ENCODE data around the gene PAIP1. TPM values are rescaled to one million over a fixed set of nuclear protein-coding genes. Genes with fewer than 3 reads are reported as not detected.

Gene PAIP1
- total and polyA plus RNA-seq, 10 donors = 24.9 to 65.2 (median 43.8) TPM

- no peaks in the 10 kb centered on the region for H3K4me1 ChIP-seq
- no peaks in the 10 kb centered on the region for H3K9me3 ChIP-seq
- H3K27me3 ChIP-seq (replicated peaks in 1 of 7) = no peaks in the 10 kb centered on the region
- H3K36me3 ChIP-seq = peaks cover 0 to 5% (median 0%) of the 10 kb centered on the region in 6 donors
- DNase-seq = no peak
- TF ChIP-seq POLR2A (IDR thresholded peaks at IDR 0.05) (no peak), CTCF (IDR thresholded peaks at IDR 0.05 in 8 of 11, conservative IDR thresholded peaks at IDR 0.05 in 3 of 11) (no peak), POLR2AphosphoS5 (IDR thresholded peaks at IDR 0.05) (no peak)
- H3K4me3 ChIP-seq = no peak overlapping the region
- intact Hi-C loops (cut with DNase I; ENCODE audit: low total_unique reads) = no loop called here
- no peak overlapping the region for H3K27ac ChIP-seq
These were observed 35.5 kb upstream of the PAIP1 start for GRCh38 chr5:43592363-43592762.

- no peak overlapping the region for H3K27ac ChIP-seq
- peaks cover 0 to 5% (median 0%) of the 10 kb centered on the region in 6 donors for H3K36me3 ChIP-seq
- intact Hi-C loops (cut with DNase I; ENCODE audit: low total_unique reads) = no loop called here
- H3K9me3 ChIP-seq = no peaks in the 10 kb centered on the region
- no peaks in the 10 kb centered on the region for H3K4me1 ChIP-seq
- DNase-seq = no peak
- TF ChIP-seq POLR2A (IDR thresholded peaks at IDR 0.05) (no peak), CTCF (IDR thresholded peaks at IDR 0.05 in 8 of 11, conservative IDR thresholded peaks at IDR 0.05 in 3 of 11) (no peak), POLR2AphosphoS5 (IDR thresholded peaks at IDR 0.05) (no peak)
- H3K27me3 ChIP-seq (replicated peaks in 1 of 7) = no peaks in the 10 kb centered on the region
- no peak overlapping the region for H3K4me3 ChIP-seq
These were observed 33.8 kb upstream of the PAIP1 start for GRCh38 chr5:43590700-43591099.

DNA sequence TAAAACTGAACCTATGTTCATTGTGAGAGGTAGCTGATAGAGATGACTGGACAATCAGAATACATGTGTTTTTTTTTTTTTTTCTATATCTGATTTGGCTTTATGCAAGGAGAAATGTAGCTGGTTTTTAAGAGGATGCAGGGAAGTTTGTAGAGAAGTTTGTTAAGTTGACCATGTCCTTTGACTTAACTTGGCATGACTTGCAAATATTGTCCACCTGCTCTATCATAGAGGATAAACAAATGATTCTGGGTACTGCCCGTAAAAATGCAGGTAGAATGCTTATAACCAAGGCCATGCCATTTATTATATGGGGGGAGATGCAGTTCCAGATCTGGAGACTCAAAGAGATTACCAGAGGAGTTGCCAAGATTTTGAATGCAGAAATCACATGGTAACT, 32.4 kb upstream of the PAIP1 start:
- WGBS, 5 donors = 97 to 100% (median 98%) methylated on average over 1 of the region's 1 CpG
- no peak for TF ChIP-seq CTCF (IDR thresholded peaks at IDR 0.05 in 8 of 11, conservative IDR thresholded peaks at IDR 0.05 in 3 of 11)
- no peak for TF ChIP-seq POLR2AphosphoS5 (IDR thresholded peaks at IDR 0.05)
- TF ChIP-seq POLR2A (IDR thresholded peaks at IDR 0.05) = no peak
- intact Hi-C loops (cut with DNase I; ENCODE audit: low total_unique reads) = no loop called here
- H3K4me3 ChIP-seq = no peak overlapping the region
- no peaks in the 10 kb centered on the region for H3K9me3 ChIP-seq
- H3K27ac ChIP-seq = no peak overlapping the region
- H3K27me3 ChIP-seq (replicated peaks in 1 of 7) = no peaks in the 10 kb centered on the region
- H3K36me3 ChIP-seq = peaks cover 0 to 5% (median 0%) of the 10 kb centered on the region in 6 donors
- H3K4me1 ChIP-seq = no peaks in the 10 kb centered on the region
- no peak for DNase-seq

GRCh38 chr5:43588842-43589241, 32.0 kb upstream of the PAIP1 start:
- H3K9me3 ChIP-seq = no peaks in the 10 kb centered on the region
- no peak overlapping the region for H3K4me3 ChIP-seq
- H3K4me1 ChIP-seq = no peaks in the 10 kb centered on the region
- H3K27me3 ChIP-seq (replicated peaks in 1 of 7) = no peaks in the 10 kb centered on the region
- intact Hi-C loops (cut with DNase I; ENCODE audit: low total_unique reads) = no loop called here
- TF ChIP-seq POLR2A (IDR thresholded peaks at IDR 0.05) = no peak
- no peak for TF ChIP-seq POLR2AphosphoS5 (IDR thresholded peaks at IDR 0.05)
- TF ChIP-seq CTCF (IDR thresholded peaks at IDR 0.05 in 8 of 11, conservative IDR thresholded peaks at IDR 0.05 in 3 of 11) = no peak
- H3K27ac ChIP-seq = no peak overlapping the region
- H3K36me3 ChIP-seq = peaks cover 0 to 5% (median 0%) of the 10 kb centered on the region in 6 donors
- WGBS, 5 donors = 0 to 53% (median 33%) methylated on average over 1 of the region's 1 CpG
- DNase-seq = no peak
